ENCODE measurements around the gene GBX2.

DNA sequence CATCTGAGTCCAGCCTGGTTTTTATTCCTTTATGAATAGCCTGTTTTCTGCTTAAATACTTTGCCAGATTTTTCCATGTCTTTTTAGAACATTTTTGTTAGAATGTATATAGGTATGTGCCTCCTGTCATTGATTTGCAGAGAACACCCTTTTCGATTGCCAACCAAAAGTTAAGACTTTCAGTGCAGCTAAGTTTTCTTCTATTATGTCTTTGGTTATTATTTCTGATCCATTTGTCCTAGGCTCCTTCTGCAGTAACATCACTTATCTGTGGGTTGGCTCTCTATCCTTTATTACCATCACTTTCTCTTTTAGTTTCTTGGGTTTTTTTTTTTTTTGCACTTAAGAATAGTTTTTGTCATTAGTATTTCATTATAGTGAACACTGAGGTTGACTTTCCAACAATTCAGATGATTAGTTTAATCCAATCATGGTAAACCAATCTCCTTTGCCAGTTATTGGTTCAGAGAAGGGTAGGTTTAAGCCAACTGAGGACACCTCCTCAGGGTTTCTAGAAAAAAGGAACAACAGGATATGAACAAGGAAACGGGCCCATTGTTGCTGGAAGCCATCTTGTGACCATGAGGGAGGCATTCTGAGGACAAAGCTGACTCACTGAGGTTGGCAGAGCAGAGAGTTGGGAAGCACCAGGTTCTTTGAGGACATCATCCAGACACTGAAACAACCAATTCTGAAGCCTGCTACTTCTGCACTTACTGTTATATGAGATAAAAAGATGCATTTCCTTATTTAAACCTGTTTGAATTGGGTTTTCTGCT is 37.9 kb upstream of the GBX2 start:
- TF ChIP-seq FOXK1 (CRISPR knock-in tag; IDR thresholded peaks at IDR 0.05) (no peak), ZBTB43 (CRISPR knock-in tag; IDR thresholded peaks at IDR 0.05) (no peak), CTCF (IDR thresholded peaks at IDR 0.05) (no peak), E2F1 (CRISPR knock-in tag; IDR thresholded peaks at IDR 0.05) (no peak), ZNF281 (CRISPR knock-in tag; IDR thresholded peaks at IDR 0.05) (no peak), FOXP4 (CRISPR knock-in tag; IDR thresholded peaks at IDR 0.05) (no peak), MLX (CRISPR knock-in tag; IDR thresholded peaks at IDR 0.05) (no peak), TCF7 (CRISPR knock-in tag; IDR thresholded peaks at IDR 0.05; ENCODE audit: low read depth) (no peak), ZNF219 (CRISPR knock-in tag; IDR thresholded peaks at IDR 0.05; ENCODE audit: borderline replicate concordance) (no peak)
- TF ChIP-seq, protein P1, sequence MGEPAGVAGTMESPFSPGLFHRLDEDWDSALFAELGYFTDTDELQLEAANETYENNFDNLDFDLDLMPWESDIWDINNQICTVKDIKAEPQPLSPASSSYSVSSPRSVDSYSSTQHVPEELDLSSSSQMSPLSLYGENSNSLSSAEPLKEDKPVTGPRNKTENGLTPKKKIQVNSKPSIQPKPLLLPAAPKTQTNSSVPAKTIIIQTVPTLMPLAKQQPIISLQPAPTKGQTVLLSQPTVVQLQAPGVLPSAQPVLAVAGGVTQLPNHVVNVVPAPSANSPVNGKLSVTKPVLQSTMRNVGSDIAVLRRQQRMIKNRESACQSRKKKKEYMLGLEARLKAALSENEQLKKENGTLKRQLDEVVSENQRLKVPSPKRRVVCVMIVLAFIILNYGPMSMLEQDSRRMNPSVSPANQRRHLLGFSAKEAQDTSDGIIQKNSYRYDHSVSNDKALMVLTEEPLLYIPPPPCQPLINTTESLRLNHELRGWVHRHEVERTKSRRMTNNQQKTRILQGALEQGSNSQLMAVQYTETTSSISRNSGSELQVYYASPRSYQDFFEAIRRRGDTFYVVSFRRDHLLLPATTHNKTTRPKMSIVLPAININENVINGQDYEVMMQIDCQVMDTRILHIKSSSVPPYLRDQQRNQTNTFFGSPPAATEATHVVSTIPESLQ (CRISPR knock-in tag; IDR thresholded peaks at IDR 0.05), result no peak
- TF ChIP-seq, protein P2, sequence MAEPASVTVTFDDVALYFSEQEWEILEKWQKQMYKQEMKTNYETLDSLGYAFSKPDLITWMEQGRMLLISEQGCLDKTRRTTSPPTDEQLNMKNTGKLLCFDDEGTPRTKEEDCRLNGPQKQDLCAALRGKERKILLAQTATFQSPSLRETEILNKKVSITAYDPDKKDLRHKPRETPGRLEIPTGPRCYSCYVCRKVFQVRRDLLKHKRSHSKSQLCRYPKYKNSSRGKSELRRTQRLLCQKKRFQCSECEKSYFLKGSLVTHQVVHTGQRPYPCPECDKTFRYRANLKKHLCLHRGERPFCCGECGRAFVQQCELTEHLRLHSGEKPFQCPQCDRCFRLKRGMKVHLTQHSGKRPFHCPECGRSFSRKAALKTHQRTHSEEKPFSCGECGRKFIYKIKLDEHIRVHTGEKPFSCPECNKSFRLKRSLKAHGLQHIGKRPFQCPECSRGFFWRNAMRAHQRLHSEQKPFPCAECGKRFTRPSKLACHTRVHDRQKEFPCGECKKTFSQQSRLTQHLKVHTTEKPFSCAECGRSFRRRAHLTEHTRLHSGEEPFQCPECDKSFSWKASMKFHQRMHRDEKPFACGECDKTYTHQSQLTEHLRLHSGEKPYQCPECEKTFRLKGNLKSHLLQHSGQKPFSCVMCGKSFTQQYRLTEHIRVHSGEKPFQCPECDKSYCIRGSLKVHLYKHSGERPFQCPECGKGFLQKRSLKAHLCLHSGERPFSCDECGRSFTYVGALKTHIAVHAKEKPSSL (CRISPR knock-in tag; conservative IDR thresholded peaks at IDR 0.05), result no peak

Measured in WTC11 (cell line).